Measurements from ENCODE around the gene LCN9.
A peak's percentile ranks its signal among the peaks of the same experiment; 100 is the strongest.

Gene LCN9

DNA sequence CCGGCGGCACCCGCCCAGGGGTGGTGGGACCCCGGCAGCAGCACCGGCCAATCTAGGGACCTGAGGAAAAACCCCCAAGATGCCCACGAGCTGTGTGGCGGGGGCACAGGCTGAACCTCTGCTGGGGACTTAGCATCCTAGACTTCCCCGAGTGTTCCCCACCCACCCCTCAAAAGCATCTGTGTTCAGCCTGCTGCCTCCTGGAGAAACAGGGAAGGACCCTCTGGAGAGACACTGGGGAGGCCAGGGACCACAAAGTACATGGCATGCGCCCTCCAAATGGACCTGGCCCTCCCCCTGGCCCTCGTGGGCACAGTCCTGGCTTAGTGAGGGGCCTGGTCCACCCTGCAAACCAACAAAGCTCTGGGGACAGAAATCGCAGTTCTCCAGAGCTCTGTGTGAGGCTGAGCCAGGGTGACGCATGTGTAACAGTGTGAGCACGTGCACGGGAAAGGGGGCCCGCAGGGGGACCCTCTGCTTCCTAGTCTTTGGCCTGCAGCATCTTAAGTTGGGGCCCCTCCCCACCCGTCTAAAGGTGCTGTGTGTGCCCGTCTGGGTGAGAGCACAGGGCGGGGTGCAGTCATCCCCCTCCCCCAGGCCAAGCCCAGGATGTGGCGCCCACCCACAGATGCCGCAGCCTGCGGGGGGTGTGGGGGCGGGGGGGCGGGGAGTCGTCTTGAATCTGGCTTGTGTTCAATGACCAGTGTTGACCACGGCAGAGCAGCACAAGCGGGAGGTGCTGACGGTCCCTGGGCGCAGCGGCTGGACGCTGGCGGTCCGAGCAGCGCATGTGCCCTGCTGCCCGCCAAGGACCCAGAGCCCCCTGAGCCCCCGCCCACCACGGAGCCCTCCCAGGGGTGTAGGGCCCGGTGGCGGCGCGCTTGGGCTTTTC is 38.2 kb downstream of the LCN9 start:
- DNase-seq = no peak

DNA sequence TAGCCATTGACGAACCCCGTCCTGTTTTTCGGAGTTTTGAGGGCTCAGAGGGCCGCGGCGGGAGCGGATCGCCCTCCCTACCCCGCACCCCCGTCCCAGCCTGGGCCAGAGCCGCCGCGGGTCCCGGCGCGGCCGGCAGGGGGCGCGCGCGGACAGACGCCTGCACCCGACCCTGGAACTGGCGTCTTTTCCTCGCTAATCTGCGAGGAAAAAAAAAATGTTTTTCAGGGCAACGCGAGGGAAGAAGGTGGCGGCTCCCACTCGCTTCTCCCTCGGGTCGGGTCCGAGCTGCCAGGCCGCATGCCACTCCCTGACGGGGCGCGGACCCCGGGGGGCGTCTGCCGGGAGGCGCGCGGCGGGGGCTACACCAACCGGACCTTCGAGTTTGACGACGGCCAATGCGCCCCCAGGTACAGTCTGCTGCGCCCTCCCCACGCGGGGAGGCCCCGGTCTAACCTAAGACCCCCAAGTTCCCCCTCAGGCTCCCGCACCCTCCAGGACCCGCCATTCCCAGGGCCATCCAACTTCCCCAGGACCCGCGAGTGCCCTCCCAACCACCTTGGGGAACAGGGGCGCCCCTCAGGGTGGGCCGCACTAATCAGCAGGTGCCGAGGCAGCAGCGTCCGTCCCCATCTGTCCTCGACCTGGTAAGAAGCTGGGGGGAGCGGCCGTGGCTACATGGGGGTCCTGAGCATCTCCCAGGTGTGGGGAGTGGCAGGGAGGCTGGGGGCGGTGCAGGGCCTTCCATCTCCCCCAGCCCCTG is 39.0 kb downstream of the LCN9 start, which contains the start of gene KCNT1:
Gene KCNT1 (plus strand): TSS at position 227 of the 763 bp plus-strand sequence. CDS start 74 bp downstream, at position 301.
- DNase-seq = peak; percentile 76

DNA sequence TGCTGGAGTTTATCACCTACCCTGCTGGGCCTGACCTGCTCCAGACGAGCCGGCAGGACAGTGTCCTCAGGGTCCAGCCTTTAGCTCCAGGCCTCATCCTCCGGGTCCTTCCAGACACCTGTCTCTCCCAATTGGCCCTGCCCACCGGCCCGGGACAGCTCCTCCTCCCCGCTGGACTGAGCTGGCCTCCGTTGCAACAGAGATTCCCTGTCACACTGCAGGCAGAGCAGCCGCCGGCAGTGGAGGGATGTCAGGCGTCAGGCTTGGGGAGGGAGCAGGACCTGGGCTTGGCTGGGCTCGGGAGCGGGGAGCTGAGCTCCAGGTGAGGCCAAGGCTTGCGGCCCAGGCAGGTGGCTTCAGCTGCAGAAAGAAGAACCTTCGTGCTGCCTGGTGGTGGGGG is 40.6 kb downstream of the LCN9 start:
- DNase-seq = no peak

DNA sequence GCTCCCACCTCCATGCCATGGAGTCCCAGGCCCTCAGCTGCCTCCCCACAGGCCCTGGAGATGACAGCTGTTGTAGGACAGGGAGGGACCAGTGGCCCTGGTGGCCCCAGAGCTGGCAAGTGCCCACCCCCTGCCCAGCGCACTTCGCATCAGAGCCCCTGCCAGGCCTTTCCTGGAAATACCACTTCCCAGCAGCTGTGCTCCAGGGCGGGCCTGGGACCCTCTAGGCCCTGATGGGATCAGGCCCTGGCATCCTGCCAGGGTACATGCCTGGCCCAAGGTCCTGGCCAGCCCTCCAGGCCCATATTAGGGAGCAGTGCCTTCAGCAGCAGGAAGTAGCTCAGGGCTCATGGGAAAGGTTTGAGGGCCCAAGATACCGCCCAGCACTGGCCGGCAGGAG is 41.4 kb downstream of the LCN9 start:
- DNase-seq = no peak

DNA sequence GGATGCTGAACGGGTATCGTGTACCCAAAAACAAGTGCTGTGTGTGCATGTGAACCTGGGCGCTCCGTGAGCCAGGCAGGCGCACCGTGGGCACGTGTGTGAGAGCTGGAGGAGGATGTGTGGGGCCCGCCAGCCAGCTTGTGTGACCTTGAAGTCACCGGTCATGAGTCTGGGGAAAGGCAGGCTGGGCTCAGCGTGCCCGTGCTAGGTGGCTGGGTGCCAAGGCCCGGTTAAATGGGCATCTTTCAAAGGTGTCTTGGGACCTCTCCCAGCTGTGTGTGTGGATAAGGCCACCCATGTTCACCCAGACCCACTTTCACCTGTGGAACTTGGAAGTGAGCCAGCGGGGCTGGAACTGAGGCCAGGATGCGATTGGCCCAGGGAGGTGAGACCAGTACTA is 42.3 kb downstream of the LCN9 start:
- no peak for DNase-seq

- no peak for DNase-seq
Observed at GRCh38 chr9:135706288-135706687, 43.2 kb downstream of the LCN9 start.

- DNase-seq = no peak
Observed at GRCh38 chr9:135707252-135708138, 44.4 kb downstream of the LCN9 start.

GRCh38 chr9:135708164-135708563 is 45.1 kb downstream of the LCN9 start:
- no peak for DNase-seq

DNA sequence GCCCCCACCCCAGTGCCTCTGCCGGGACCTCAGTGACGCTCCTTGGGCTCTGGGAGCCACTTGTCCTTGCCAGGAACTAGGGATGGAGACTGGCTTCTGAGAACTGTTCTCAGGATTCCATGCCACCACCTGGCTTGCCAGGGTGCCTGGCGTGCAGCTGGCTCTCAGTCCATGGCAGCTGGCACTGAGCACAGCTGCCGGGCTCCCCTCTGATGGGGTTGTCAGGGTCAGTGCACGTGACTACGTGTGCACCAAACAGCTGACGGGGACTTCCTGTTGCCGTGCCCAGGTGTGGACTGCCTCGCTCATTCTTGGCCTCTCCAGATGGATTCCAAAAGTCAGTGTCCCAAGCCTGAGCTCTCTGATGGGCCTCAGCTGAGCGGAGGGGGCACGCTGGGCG is 48.3 kb downstream of the LCN9 start:
- DNase-seq = no peak

DNA sequence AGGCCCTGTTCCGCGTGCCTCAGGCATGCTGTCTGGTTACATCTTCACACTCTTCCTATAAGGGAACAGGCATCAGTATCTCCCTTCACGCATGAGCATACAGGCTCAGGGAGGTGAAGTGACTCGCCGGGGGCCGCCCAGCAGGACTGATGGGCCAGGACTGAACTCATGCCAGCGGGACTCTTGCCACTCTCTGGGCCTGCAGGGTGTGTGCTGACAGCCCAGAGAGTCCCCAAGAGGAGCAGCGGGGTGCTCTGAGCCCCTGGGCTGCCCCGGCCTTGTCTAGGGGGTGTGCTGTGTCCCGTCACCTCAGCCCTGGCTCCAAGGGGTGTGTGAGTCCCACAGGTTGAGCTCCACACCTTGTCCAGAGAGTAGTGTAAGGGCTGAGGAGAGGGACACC is 48.8 kb downstream of the LCN9 start:
- no peak for DNase-seq

DNA sequence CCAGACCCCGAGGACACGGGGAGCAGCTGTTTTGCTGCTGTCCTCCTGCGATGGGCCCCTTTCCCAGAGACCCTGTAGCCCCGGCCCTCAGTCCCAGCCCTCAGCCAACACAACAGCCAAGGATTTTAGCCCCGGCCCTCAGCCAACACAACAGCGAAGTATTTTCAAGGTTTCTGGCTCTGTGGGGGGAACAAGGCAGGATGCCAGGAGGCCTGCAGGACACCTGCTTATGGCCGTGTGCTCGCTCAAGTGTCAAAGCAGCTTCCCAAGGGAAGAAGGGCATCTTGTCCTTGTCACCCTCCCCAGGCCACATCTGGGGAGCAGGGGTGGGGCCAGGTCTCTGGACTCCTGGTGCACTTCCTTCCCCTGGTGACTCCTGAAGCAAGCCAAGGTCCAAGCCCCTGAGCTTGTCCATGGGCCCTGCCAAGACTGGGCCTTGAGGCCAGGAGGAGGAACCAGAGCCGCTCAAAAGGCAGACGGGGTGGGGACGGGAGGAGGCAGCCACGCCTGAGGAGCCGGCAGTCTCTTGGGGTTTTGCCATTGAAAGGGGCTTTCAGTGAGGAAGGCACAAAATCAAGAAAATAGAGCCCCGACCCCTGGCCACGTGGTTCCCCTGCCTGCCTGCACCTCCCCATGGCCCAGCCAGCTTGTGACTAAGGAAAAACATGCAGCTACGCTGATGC is 49.6 kb downstream of the LCN9 start:
- DNase-seq = no peak

- no peak for DNase-seq
Observed at GRCh38 chr9:135714242-135715055, 51.3 kb downstream of the LCN9 start.

DNA sequence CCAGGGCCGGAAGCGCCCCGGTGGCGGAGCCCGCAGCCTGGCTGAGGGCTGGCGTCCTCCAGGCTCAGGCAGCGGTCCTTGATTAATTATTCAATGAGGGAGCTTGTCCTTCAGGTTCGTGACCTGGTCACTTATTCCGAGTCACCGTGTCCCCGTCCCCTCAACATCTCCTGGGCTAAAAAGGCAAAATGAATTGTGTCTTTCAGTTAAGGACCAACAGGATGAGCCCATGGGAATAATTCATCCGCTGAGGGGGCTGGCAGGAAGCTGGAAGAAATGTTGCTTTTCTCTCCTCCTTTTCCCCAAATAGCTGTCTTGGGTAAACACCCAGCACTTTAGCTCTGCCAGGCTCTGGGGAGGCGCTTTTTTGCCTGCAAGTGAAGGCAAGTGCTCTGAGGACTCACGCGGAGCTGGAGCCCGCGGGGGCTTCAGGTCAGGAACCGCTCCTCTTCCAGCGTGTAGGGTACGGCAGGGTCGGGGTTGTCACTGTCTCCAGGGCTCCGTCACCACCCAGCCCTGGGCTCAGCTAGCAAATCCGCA is 52.0 kb downstream of the LCN9 start:
- DNase-seq = no peak

DNA sequence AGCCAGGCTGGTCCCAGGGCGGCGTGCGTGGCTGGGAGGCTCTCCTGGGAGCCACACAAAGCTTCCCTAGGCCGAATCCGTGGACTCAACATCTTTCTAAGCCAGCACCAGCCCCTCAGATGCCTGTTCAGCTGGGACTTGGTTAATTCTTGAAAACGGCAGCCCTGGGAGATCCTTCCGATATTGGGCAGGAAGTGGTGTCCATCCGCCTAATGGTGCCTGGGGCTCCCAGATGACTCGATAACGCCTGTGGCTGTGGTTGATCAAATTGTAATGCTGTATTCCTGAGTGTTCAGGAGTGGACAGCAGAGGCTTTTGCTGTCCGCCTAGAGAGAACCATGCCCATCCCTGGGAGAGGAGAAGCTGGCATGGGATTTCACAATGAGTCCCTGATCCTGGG is 52.9 kb downstream of the LCN9 start:
- DNase-seq = no peak
